CD4-positive, alpha-beta T cell (primary cell): Measurements from ENCODE around the gene IFIH1. TPM values are rescaled to one million over a fixed set of nuclear protein-coding genes. Genes with fewer than 3 reads are reported as not detected.
A peak's percentile ranks its signal among the peaks of the same experiment; 100 is the strongest.

Experiments
- ATAC-seq: fragments of 200-7000 bp; cut with Tn5 transposase; one replicate; pipeline ENCODE4 v1.10.0; 2022; ENCODE audit warnings: mild to moderate bottlenecking; ENCODE audit not compliant: poor library complexity
- CTCF ChIA-PET: fragments of 350-600 bp; sonication (Branson Sonifier 250); formaldehyde crosslinking; loops from one replicate; lab custom pipeline; 2021; ENCODE audit warnings: antibody characterized with exemption, inconsistent platforms; lab: Charles Lee
- POLR2A ChIA-PET: fragments of 350-600 bp; sonication (Branson Sonifier 250); formaldehyde crosslinking; loops from one replicate; lab custom pipeline; 2021; ENCODE audit warnings: antibody characterized with exemption, inconsistent platforms; lab: Charles Lee
- DNase-seq, 14 experiments: peaks; one replicate each; pipeline ENCODE4 v3.0.0-alpha.2; 2013 to 2020; ENCODE audit warnings: mixed read lengths in 2 of 14
- H3K27ac ChIP-seq, 2 donors: one replicate each; pipeline versions ENCODE4 v1.5.1 to v1.7.0; 2013; ENCODE audit warnings: low read length in 2 of 2, low read depth in 1 of 2, mild to moderate bottlenecking in 1 of 2
- H3K27me3 ChIP-seq, 2 experiments: 1 replicate in 1 of 2; 2 replicates in 1 of 2; pipeline versions ENCODE4 v1.6.1 to v1.7.0; 2013; ENCODE audit warnings: low read length in 2 of 2, control low read depth in 1 of 2, mild to moderate bottlenecking in 1 of 2, moderate library complexity in 1 of 2; ENCODE audit not compliant: insufficient read depth in 2 of 2, control insufficient read depth in 1 of 2
- H3K36me3 ChIP-seq: one replicate; pipeline ENCODE4 v1.6.1; 2013; ENCODE audit warnings: low read length, control low read depth; ENCODE audit not compliant: insufficient read depth
- H3K4me1 ChIP-seq: one replicate; pipeline ENCODE4 v1.6.1; 2013; ENCODE audit warnings: low read length, control low read depth; ENCODE audit not compliant: insufficient read depth
- H3K4me3 ChIP-seq: one replicate; pipeline ENCODE4 v1.5.1; 2013; ENCODE audit warnings: mild to moderate bottlenecking, low read length, moderate library complexity
- H3K9me3 ChIP-seq, 2 experiments: 1 replicate in 1 of 2; 2 replicates in 1 of 2; pipeline versions ENCODE4 v1.6.1 to v1.7.0; 2013; ENCODE audit warnings: low read length in 2 of 2, mild to moderate bottlenecking in 2 of 2, control low read depth in 1 of 2, moderate library complexity in 1 of 2; ENCODE audit not compliant: control insufficient read depth in 1 of 2, insufficient read depth in 1 of 2
- H3K27ac Mint-ChIP-seq: one replicate; pipeline ENCODE4 v1.8.0; 2020; ENCODE audit warnings: mixed read lengths
- H3K27me3 Mint-ChIP-seq: one replicate; pipeline ENCODE4 v1.8.0; 2021; ENCODE audit warnings: mixed read lengths
- H3K36me3 Mint-ChIP-seq: one replicate; pipeline ENCODE4 v1.8.0; 2021; ENCODE audit warnings: low read depth, mixed read lengths
- H3K4me1 Mint-ChIP-seq: one replicate; pipeline ENCODE4 v1.8.0; 2021; ENCODE audit warnings: low read depth, mixed read lengths
- H3K4me3 Mint-ChIP-seq: one replicate; pipeline ENCODE4 v1.8.0; 2020; ENCODE audit warnings: mild to moderate bottlenecking, mixed read lengths
- H3K9me3 Mint-ChIP-seq: one replicate; pipeline ENCODE4 v1.8.0; 2020; ENCODE audit warnings: mixed read lengths
- CTCF ChIP-seq: fragments of 200-600 bp; IDR thresholded peaks from one replicate; pipeline ENCODE4 v1.8.0; 2022; ENCODE audit warnings: antibody characterized with exemption, mild to moderate bottlenecking
- intact Hi-C, 2 experiments: fragments of 100-400 bp; cut with DNase I in 1 of 2; cut with micrococcal nuclease in 1 of 2; formaldehyde crosslinking; loops; one replicate each; pipeline versions ENCODE4 v1.15.1 to v1.9.0; 2023 to 2025; cut with DNase I, micrococcal nuclease
- total RNA-seq, 174 experiments: library from RNA in 2 of 174; stranded (reverse) in 2 of 174; gene quantifications; one replicate each; pipeline ENCODE4 v1.2.3 and lab custom pipeline; 2021 to 2026

Gene IFIH1
- total RNA-seq, 2 experiments from 2014 or later: 31.1 to 32.1 TPM

GRCh38 chr2:162301151-162301804 is 17.2 kb downstream of the IFIH1 start:
- Mint-ChIP-seq H3K4me3 (no peak overlapping the region), H3K36me3 (peaks cover 24% of the 10 kb centered on the region), H3K9me3 (no peaks in the 10 kb centered on the region), H3K27ac (no peak overlapping the region), H3K4me1 (peaks cover 4% of the 10 kb centered on the region), H3K27me3 (no peaks in the 10 kb centered on the region)
- Histone ChIP-seq H3K27me3 (no peaks in the 10 kb centered on the region), H3K36me3 (peaks cover 20% of the 10 kb centered on the region), H3K27ac (no peak overlapping the region), H3K4me3 (no peak overlapping the region), H3K4me1 (no peaks in the 10 kb centered on the region), H3K9me3 (no peaks in the 10 kb centered on the region)
- intact Hi-C loops: loop anchor here (1.0 to 10.0 kb wide), 4 partner anchors 16 to 306 kb away; partner anchors contain the start of gene GCG (in 1 of the 2)
- POLR2A ChIA-PET: interaction anchor here (2.0 kb wide), 1 partner anchor 17 kb away, joined by 8 read pairs; the partner anchor contains the start of gene IFIH1
- ATAC-seq: peak; percentile 87
- peak; percentile 94 for TF ChIP-seq CTCF
- CTCF ChIA-PET: interaction anchor here (0.6 to 2.3 kb wide), 14 partner anchors 9 to 81 kb away, joined by 3 to 23 read pairs (median 4); partner anchors contain the start of genes GCA and IFIH1
- peak; percentile 14 to 83 (median 38) for DNase-seq

GRCh38 chr2:162300266-162300665 is 18.2 kb downstream of the IFIH1 start:
- Histone ChIP-seq H3K27ac (no peak overlapping the region), H3K27me3 (no peaks in the 10 kb centered on the region), H3K9me3 (no peaks in the 10 kb centered on the region), H3K4me3 (no peak overlapping the region), H3K36me3 (peaks cover 15% of the 10 kb centered on the region), H3K4me1 (no peaks in the 10 kb centered on the region)
- intact Hi-C loops: loop anchor here (2.0 to 10.0 kb wide), 3 partner anchors 79 to 305 kb away; partner anchors contain the start of gene GCG (in 1 of the 2)
- H3K4me1 Mint-ChIP-seq: peaks cover 4% of the 10 kb centered on the region
- no peak for TF ChIP-seq CTCF
- ATAC-seq (no peak), DNase-seq (no peak)
- no peaks in the 10 kb centered on the region for H3K9me3 Mint-ChIP-seq
- no peak overlapping the region for H3K27ac Mint-ChIP-seq
- H3K36me3 Mint-ChIP-seq: peaks cover 19% of the 10 kb centered on the region
- ChIA-PET POLR2A (no interaction called here), CTCF (interaction anchor here (0.8 to 2.3 kb wide), 2 partner anchors 13 to 19 kb away, joined by 3 to 23 read pairs; partner anchors contain the start of gene IFIH1)
- no peaks in the 10 kb centered on the region for H3K27me3 Mint-ChIP-seq
- no peak overlapping the region for H3K4me3 Mint-ChIP-seq

- Histone ChIP-seq H3K27ac (no peak overlapping the region), H3K4me3 (no peak overlapping the region), H3K4me1 (no peaks in the 10 kb centered on the region), H3K27me3 (no peaks in the 10 kb centered on the region), H3K36me3 (peaks cover 15% of the 10 kb centered on the region), H3K9me3 (no peaks in the 10 kb centered on the region)
- ChIA-PET CTCF (interaction anchor here (0.6 to 2.2 kb wide), 7 partner anchors 10 to 711 kb away, joined by 3 to 10 read pairs (median 5); partner anchors contain the start of gene IFIH1), POLR2A (interaction anchor here (0.8 to 1.8 kb wide), 3 partner anchors 20 to 119 kb away, joined by 3 to 7 read pairs (median 3); partner anchors contain the start of gene IFIH1)
- no peaks in the 10 kb centered on the region for H3K27me3 Mint-ChIP-seq
- peaks cover 4% of the 10 kb centered on the region for H3K4me1 Mint-ChIP-seq
- intact Hi-C loops: loop anchor here (1.0 to 5.0 kb wide), 4 partner anchors 78 to 713 kb away; partner anchors contain the start of gene GCG (in 1 of the 2)
- ATAC-seq (no peak), DNase-seq (no peak)
- H3K36me3 Mint-ChIP-seq: peaks cover 12% of the 10 kb centered on the region
- no peak overlapping the region for H3K4me3 Mint-ChIP-seq
- no peak overlapping the region for H3K27ac Mint-ChIP-seq
- no peaks in the 10 kb centered on the region for H3K9me3 Mint-ChIP-seq
- TF ChIP-seq CTCF: no peak
Measured at GRCh38 chr2:162298669-162299335, 19.7 kb downstream of the IFIH1 start.
